Measurements from ENCODE around the gene SF3A1. TPM values are rescaled to one million over a fixed set of nuclear protein-coding genes. Genes with fewer than 3 reads are reported as not detected.

The SF3A1 gene
- total RNA-seq, 4 donors from 2014 or later: 19.5 to 185 (median 40.2) TPM

DNA sequence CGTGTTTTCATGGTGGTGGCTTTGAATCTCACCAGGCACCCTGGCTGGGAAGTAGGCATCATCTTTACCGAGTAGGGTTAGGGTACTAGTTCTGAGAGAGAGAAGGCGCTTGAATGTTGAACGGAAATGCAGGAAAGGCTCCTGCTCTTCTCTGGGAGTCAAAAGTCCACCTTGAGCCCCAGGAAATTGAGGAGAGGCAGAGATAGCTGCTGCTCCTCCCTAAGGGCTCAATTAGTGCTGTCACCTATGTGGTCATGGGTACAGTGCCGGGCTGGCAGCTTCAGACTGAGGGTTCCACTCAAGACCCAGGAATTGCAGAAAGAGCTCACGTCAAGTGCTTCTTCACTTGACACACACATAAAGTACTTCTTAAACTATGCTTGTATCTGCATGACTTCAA is 1.8 kb upstream of the SF3A1 start:
- intact Hi-C loops (cut with DNase I; ENCODE audit: low total_unique reads): no loop called here
- peaks cover 8 to 18% of the 10 kb centered on the region in 2 donors for H3K4me1 ChIP-seq
- no peaks in the 10 kb centered on the region for H3K36me3 ChIP-seq
- DNase-seq: no peak
- H3K27ac ChIP-seq: no peak overlapping the region
- H3K27me3 ChIP-seq: no peaks in the 10 kb centered on the region
- no peak for TF ChIP-seq POLR2A (IDR thresholded peaks at IDR 0.05)
- TF ChIP-seq, protein P1, sequence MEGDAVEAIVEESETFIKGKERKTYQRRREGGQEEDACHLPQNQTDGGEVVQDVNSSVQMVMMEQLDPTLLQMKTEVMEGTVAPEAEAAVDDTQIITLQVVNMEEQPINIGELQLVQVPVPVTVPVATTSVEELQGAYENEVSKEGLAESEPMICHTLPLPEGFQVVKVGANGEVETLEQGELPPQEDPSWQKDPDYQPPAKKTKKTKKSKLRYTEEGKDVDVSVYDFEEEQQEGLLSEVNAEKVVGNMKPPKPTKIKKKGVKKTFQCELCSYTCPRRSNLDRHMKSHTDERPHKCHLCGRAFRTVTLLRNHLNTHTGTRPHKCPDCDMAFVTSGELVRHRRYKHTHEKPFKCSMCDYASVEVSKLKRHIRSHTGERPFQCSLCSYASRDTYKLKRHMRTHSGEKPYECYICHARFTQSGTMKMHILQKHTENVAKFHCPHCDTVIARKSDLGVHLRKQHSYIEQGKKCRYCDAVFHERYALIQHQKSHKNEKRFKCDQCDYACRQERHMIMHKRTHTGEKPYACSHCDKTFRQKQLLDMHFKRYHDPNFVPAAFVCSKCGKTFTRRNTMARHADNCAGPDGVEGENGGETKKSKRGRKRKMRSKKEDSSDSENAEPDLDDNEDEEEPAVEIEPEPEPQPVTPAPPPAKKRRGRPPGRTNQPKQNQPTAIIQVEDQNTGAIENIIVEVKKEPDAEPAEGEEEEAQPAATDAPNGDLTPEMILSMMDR (IDR thresholded peaks at IDR 0.05): no peak
- no peaks in the 10 kb centered on the region for H3K9me3 ChIP-seq
- no peak overlapping the region for H3K4me3 ChIP-seq

DNA sequence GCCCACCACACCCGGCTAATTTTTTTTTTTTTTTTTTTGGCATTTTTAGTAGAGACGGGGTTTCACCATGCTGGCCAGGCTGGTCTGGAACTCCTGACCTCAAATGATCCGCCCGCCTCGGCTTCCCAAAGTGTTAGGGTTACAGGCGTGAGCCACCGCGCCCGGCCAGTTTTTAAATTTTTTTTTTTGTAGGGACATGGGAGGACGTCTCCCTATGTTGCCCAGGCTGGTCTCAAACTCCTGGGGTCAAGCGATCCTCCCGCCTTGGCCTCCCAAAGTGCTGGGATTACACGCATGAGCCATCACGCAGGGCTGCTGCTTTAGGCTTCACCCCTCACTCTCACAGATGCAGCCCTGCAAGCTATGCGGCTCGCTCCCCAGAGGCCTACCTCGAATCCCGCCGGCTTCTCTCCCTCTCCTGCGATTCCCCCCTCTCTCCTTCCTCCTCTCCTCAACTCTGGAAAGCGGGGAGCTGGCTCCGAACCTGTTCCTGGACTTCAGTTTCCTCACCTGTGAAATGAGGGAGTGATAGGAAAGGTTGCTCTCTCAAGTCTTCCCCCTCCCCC is 1.0 kb upstream of the SF3A1 start:
- H3K27ac ChIP-seq: no peak overlapping the region
- H3K4me1 ChIP-seq: peaks cover 9 to 18% of the 10 kb centered on the region in 2 donors
- H3K9me3 ChIP-seq: no peaks in the 10 kb centered on the region
- H3K27me3 ChIP-seq: no peaks in the 10 kb centered on the region
- intact Hi-C loops (cut with DNase I; ENCODE audit: low total_unique reads): no loop called here
- no peak overlapping the region for H3K4me3 ChIP-seq
- no peak for DNase-seq
- TF ChIP-seq POLR2A (IDR thresholded peaks at IDR 0.05): no peak
- TF ChIP-seq, protein P1 (IDR thresholded peaks at IDR 0.05): no peak
- H3K36me3 ChIP-seq: no peaks in the 10 kb centered on the region

DNA sequence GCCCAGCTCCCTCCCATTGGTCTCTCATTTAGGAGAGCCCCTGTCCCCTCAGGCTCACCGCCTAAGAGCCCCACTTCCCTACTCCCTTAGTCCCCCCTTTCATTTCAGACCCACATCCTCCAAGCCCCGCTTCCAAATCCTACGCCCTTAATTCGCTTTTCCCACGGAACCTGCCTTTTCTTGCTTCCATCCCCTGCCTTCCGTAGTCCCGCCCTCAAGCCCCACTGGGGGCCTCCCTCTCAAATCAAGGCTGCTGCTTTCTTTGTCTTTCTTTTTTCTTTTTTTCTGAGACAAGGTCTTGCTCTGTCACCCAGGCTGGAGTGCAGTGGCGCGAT is 509 bp upstream of the SF3A1 start:
- peaks cover 9 to 18% of the 10 kb centered on the region in 2 donors for H3K4me1 ChIP-seq
- intact Hi-C loops (cut with DNase I; ENCODE audit: low total_unique reads): no loop called here
- no peaks in the 10 kb centered on the region for H3K27me3 ChIP-seq
- peak overlapping the region; percentile 93 to 96 for H3K27ac ChIP-seq
- TF ChIP-seq, protein P1 (IDR thresholded peaks at IDR 0.05): no peak
- TF ChIP-seq POLR2A (IDR thresholded peaks at IDR 0.05): no peak
- DNase-seq: no peak
- no peaks in the 10 kb centered on the region for H3K36me3 ChIP-seq
- no peaks in the 10 kb centered on the region for H3K9me3 ChIP-seq
- H3K4me3 ChIP-seq: peak overlapping the region; percentile 81 to 84

DNA sequence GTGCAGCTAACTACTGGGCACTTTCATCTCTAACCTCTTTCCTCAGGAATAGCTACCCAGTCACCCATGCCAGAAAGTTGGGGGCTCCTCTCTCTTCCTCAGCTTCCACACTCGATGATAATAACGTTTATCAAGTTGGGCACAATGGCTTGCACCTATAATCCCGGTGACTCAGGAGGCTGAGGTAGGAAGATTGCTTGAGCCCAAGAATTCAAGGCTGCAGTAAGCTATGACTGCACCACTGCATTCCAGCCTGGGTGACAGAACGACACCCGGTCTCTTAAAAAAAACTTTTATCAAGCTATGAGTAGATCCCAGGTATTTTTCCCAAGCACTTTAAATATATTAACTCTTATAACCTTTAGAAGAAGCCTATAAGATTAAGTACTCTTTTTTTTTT is 2.0 kb downstream of the SF3A1 start:
- intact Hi-C loops (cut with DNase I; ENCODE audit: low total_unique reads): no loop called here
- H3K27ac ChIP-seq: no peak overlapping the region
- H3K9me3 ChIP-seq: no peaks in the 10 kb centered on the region
- no peaks in the 10 kb centered on the region for H3K36me3 ChIP-seq
- no peak for TF ChIP-seq POLR2A (IDR thresholded peaks at IDR 0.05)
- no peaks in the 10 kb centered on the region for H3K27me3 ChIP-seq
- peaks cover 9 to 18% of the 10 kb centered on the region in 2 donors for H3K4me1 ChIP-seq
- no peak for DNase-seq
- peak overlapping the region in 1 of 2 donors; percentile 84 for H3K4me3 ChIP-seq

DNA sequence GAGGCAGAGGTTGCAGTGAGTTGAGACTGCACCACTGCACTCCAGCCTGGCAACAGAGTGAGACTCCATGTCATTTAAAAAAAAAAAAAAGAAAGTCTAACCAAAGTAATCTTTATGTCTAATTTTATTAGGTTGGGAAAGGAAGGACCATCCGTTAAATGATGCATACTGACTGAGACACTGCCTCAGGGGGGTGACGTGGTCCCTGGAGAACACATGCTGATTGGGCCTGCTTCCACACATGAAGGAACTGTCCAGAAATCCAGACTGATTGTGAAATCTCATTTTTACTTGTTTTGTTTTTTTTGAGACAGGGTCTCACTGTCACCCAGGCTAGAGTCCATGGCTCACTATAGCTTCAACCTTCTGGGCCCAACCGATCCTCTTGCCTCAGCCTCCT is 5.5 kb downstream of the SF3A1 start:
- no peak for TF ChIP-seq POLR2A (IDR thresholded peaks at IDR 0.05)
- TF ChIP-seq, protein P1 (IDR thresholded peaks at IDR 0.05): no peak
- Histone ChIP-seq H3K27ac (no peak overlapping the region), H3K27me3 (no peaks in the 10 kb centered on the region), H3K4me3 (no peak overlapping the region), H3K4me1 (peaks cover 9 to 18% of the 10 kb centered on the region in 2 donors), H3K9me3 (no peaks in the 10 kb centered on the region), H3K36me3 (no peaks in the 10 kb centered on the region)
- no peak for DNase-seq
- intact Hi-C loops (cut with DNase I; ENCODE audit: low total_unique reads): no loop called here

DNA sequence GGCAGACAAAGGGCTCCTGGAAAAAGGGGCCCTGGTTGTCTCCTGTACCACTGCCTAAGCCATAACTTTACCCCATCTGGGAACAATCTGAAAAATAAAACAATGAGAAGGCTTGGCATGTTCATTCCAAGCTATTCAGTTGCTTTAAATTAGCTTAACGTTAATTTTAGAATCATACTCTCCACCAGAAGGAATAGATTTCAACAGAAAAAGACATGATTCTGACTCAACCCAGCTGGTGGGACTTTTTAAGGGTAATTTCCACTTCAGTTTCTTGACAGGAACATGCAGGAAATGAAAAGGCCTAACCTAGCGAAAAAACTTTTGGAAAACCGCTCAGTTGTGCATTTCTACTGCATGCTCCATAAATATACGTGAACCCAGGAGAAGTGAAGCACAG is 7.9 kb downstream of the SF3A1 start:
- H3K4me1 ChIP-seq: peaks cover 0 to 4% of the 10 kb centered on the region in 2 donors
- intact Hi-C loops (cut with DNase I; ENCODE audit: low total_unique reads): no loop called here
- no peak overlapping the region for H3K4me3 ChIP-seq
- H3K27ac ChIP-seq: no peak overlapping the region
- H3K9me3 ChIP-seq: no peaks in the 10 kb centered on the region
- no peak for TF ChIP-seq POLR2A (IDR thresholded peaks at IDR 0.05)
- TF ChIP-seq, protein P1 (IDR thresholded peaks at IDR 0.05): no peak
- H3K36me3 ChIP-seq: no peaks in the 10 kb centered on the region
- DNase-seq: no peak
- H3K27me3 ChIP-seq: no peaks in the 10 kb centered on the region

Data from uterus (tissue), 4 donors.